AG10803 (cell line): ENCODE measurements around the gene EGFL8.
"Not testable (repeated sequence)": the region's sequence is repeated elsewhere in the genome, so short reads cannot be mapped to it uniquely, and the experiment has no call there.

ENCODE experiments used
- DNase-seq: peaks from one replicate; pipeline ENCODE4 v3.0.0; 2010; ENCODE audit warnings: low read depth
- H3K4me3 ChIP-seq: 2 replicates; pipeline ENCODE4 v1.5.1; 2011; ENCODE audit warnings: mild to moderate bottlenecking, low read length, control low read depth
- CTCF ChIP-seq: conservative IDR thresholded peaks from 2 replicates; pipeline ENCODE4 v1.5.1; 2011; ENCODE audit warnings: mild to moderate bottlenecking, low read length, control low read depth, inconsistent platforms

The EGFL8 gene

GRCh38 chr6:32184084-32184640, 19.8 kb downstream of the EGFL8 start, which contains the start of gene AGER:
Gene AGER (minus strand): TSS chr6:32184253. CDS start chr6:32184222, 31 bp downstream.
- DNase-seq, result no peak
- TF ChIP-seq CTCF, result no peak
- H3K4me3 ChIP-seq, result no peak within 1 kb of the TSS

- DNase-seq, result peak; percentile 88
Measured at GRCh38 chr6:32185681-32186131, 21.3 kb downstream of the EGFL8 start.

GRCh38 chr6:32186151-32186840, 21.9 kb downstream of the EGFL8 start:
- H3K4me3 ChIP-seq, DNase-seq: not testable (repeated sequence)

More at GRCh38 chr6:32185681-32186131, 21.3 kb downstream of the EGFL8 start:
- not testable (repeated sequence) for H3K4me3 ChIP-seq

GRCh38 chr6:32187009-32187709, 22.8 kb downstream of the EGFL8 start:
- TF ChIP-seq CTCF, result no peak
- H3K4me3 ChIP-seq, result no peak overlapping the region
- DNase-seq, result no peak

- DNase-seq, result not testable (repeated sequence)
- peak overlapping the region; percentile 79 for H3K4me3 ChIP-seq
Measured at GRCh38 chr6:32187725-32188380, 23.5 kb downstream of the EGFL8 start.

- no peak; the same call in 1 of the 2 replicates for TF ChIP-seq CTCF
- peak overlapping the region; percentile 79 for H3K4me3 ChIP-seq
- DNase-seq, result peak; percentile 34
Measured at GRCh38 chr6:32188381-32189068, 24.1 kb downstream of the EGFL8 start.

- no peak for TF ChIP-seq CTCF
- no peak for DNase-seq
- peak overlapping the region; percentile 79 for H3K4me3 ChIP-seq
Measured at GRCh38 chr6:32189069-32189741, 24.8 kb downstream of the EGFL8 start.

GRCh38 chr6:32189742-32190053, 25.3 kb downstream of the EGFL8 start:
- H3K4me3 ChIP-seq, result peak overlapping the region; percentile 79
- TF ChIP-seq CTCF, result no peak
- DNase-seq, result no peak
